NCI-H2227 treated with DMSO at 0.1 percent for 48 hours (cell line): ENCODE measurements around the gene SNPH.

ENCODE experiments used
- DNase-seq: peaks from one replicate; lab custom pipeline; 2025; lab: John Stamatoyannopoulos, UW

The SNPH gene

GRCh38 chr20:1265226-1265915, 723 bp upstream of the SNPH start:
- DNase-seq = no peak

GRCh38 chr20:1265916-1266166, 253 bp upstream of the SNPH start:
- DNase-seq = no peak

GRCh38 chr20:1267161-1267560, 1.1 kb downstream of the SNPH start:
- no peak for DNase-seq

- DNase-seq = no peak
Measured at GRCh38 chr20:1267809-1268374, 1.8 kb downstream of the SNPH start.

DNA sequence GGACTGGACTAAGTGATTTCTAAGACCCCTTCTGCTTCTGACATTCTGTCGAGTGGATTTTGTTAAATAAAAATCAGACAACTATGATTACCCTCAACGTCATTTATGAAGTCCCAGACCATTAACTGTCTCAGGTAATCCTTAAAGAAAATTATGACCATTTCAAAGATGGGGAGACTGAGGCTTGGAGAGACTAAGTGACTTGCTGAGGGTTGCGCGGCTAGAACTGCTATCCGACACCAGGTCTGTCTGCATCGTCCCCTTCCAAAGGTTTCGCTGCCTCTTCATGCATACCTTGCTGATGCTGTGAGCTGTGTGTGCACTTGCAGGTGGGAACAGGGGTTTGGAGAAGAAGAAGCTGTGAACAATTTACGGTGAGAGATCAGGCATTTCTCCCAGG, 3.1 kb downstream of the SNPH start:
- DNase-seq = no peak

- no peak for DNase-seq
Measured at GRCh38 chr20:1269850-1270249, 3.8 kb downstream of the SNPH start.

- no peak for DNase-seq
Measured at GRCh38 chr20:1272368-1273100, 6.4 kb downstream of the SNPH start.

- no peak for DNase-seq
Measured at GRCh38 chr20:1273366-1273765, 7.3 kb downstream of the SNPH start.

DNA sequence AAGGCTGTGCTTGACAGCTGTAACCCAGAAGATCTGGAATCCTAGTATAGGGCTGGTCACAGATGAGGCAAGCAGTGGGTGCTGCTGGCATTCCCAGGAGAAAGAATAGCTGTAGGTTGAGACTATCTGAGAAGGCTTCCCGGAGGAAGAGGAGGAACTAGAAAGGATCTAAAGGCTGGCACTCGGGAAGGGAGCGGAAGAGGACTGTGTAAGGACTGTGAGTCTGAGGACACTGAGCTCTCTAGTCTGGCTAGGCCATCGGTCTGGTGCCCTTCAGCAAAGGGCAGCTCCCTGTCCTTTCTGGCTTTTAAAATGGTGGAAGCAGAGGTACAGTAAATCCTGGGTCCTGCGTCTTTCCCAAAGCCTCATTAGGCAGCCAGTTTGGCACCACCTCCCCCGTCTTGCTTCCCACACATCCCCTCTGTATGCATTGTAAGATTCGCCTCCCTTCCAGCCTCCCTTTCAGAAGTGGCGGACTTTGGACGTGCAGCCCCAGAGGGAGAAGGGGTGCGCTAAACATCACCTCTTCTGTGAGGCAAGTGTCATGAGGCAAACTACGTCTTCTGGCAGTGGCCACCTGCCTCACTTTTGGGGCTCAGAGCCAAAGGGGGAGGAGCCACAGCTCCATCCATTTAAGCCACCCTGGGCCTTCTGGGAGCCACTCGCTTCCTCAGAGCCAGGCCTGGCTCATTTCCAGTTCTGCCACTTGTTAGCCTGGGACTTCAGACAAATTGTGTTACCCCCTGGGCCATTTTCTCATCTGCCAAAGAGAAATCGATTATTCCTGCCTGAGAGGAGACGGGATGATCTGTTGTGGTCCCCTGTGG, 8.6 kb downstream of the SNPH start:
- DNase-seq = no peak

GRCh38 chr20:1275919-1276318, 9.8 kb downstream of the SNPH start:
- DNase-seq = no peak

DNA sequence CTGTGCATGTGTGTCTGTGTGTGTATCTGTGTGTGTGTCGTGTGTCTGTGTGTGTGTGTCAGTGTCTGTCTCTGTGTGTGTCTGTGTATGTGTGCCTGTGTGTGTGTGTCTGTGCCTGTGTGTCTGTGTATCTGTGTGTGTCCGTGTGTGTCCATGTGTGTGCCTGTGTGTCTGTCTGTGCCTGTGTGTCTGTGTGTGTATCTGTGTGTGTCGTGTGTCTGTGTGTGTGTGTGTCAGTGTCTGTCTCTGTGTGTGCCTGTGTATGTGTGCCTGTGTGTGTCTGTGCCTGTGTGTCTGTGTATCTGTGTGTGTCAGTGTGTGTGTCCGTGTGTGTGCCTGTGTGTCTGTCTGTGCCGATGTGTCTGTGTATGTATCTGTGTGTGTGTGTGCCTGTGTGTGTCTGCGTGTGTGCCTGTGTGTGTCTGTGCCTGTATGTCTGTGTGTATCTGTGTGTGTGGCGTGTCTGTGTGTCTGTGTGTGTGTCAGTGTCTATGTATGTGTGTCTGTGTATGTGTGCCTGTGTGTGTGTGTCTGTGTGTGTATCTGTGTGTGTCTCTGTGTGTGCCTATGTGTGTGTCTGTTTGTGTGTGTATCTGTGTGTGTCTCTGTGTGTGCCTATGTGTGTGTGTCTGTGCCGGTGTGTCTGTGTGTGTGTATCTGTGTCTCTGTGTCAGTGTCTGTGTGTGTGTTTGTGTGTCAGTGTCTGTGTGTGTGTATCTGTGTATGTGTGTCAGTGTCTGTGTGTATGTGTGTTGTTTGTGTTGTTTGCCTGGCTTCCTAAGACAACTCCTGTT, 11.6 kb downstream of the SNPH start:
- DNase-seq = no peak

- DNase-seq = no peak
Measured at GRCh38 chr20:1278993-1279392, 12.9 kb downstream of the SNPH start.

- no peak for DNase-seq
Measured at GRCh38 chr20:1280195-1281102, 14.4 kb downstream of the SNPH start.

- DNase-seq = no peak
Measured at GRCh38 chr20:1281279-1282057, 15.4 kb downstream of the SNPH start.

GRCh38 chr20:1282966-1283365, 16.9 kb downstream of the SNPH start:
- DNase-seq = no peak

- peak; percentile 43 for DNase-seq
Measured at GRCh38 chr20:1283522-1284510, 17.7 kb downstream of the SNPH start.

GRCh38 chr20:1286267-1287024, 20.4 kb downstream of the SNPH start:
- DNase-seq = no peak

GRCh38 chr20:1287306-1287705, 21.2 kb downstream of the SNPH start:
- no peak for DNase-seq
